ENCODE results near the gene SLC16A8.
A peak's percentile ranks its signal among the peaks of the same experiment; 100 is the strongest.

The SLC16A8 gene

GRCh38 chr22:38083931-38084631 is at the start of gene SLC16A8:
Gene SLC16A8 (minus strand): TSS chr22:38084184. CDS start chr22:38082873, 1,311 bp downstream.
- no peak within 1 kb of the TSS for H3K4me3 Mint-ChIP-seq
- H3K27ac Mint-ChIP-seq, result no peak within 1 kb of the TSS
- H3K27me3 Mint-ChIP-seq (ENCODE audit: low read depth), result peaks cover 22% of the 10 kb centered on the region
- no peaks in the 10 kb centered on the region for H3K36me3 Mint-ChIP-seq (ENCODE audit: low read depth)
- no peaks in the 10 kb centered on the region for H3K4me1 Mint-ChIP-seq (ENCODE audit: low read depth)
- no peaks in the 10 kb centered on the region for H3K9me3 Mint-ChIP-seq

GRCh38 chr22:38133331-38133730 is 49.3 kb upstream of the SLC16A8 start:
- Mint-ChIP-seq H3K9me3 (no peaks in the 10 kb centered on the region), H3K4me1 (ENCODE audit: low read depth) (no peaks in the 10 kb centered on the region), H3K4me3 (no peak overlapping the region), H3K27me3 (ENCODE audit: low read depth) (no peaks in the 10 kb centered on the region), H3K27ac (no peak overlapping the region), H3K36me3 (ENCODE audit: low read depth) (peaks cover 11% of the 10 kb centered on the region)

GRCh38 chr22:38132794-38133193 is 48.8 kb upstream of the SLC16A8 start:
- Mint-ChIP-seq H3K36me3 (ENCODE audit: low read depth) (peaks cover 11% of the 10 kb centered on the region), H3K4me1 (ENCODE audit: low read depth) (no peaks in the 10 kb centered on the region), H3K9me3 (no peaks in the 10 kb centered on the region), H3K27me3 (ENCODE audit: low read depth) (no peaks in the 10 kb centered on the region), H3K4me3 (no peak overlapping the region), H3K27ac (no peak overlapping the region)

GRCh38 chr22:38132136-38132535 is 48.2 kb upstream of the SLC16A8 start:
- Mint-ChIP-seq H3K27ac (no peak overlapping the region), H3K9me3 (no peaks in the 10 kb centered on the region), H3K4me3 (no peak overlapping the region)

GRCh38 chr22:38131399-38131798 is 47.4 kb upstream of the SLC16A8 start:
- Mint-ChIP-seq H3K27me3 (ENCODE audit: low read depth) (no peaks in the 10 kb centered on the region), H3K4me1 (ENCODE audit: low read depth) (no peaks in the 10 kb centered on the region)

More at GRCh38 chr22:38132136-38132535, 48.2 kb upstream of the SLC16A8 start:
- Mint-ChIP-seq H3K4me1 (ENCODE audit: low read depth) (no peaks in the 10 kb centered on the region), H3K27me3 (ENCODE audit: low read depth) (no peaks in the 10 kb centered on the region), H3K36me3 (ENCODE audit: low read depth) (peaks cover 11% of the 10 kb centered on the region)

GRCh38 chr22:38129856-38130255 is 45.9 kb upstream of the SLC16A8 start:
- Mint-ChIP-seq H3K27ac (no peak overlapping the region), H3K4me1 (ENCODE audit: low read depth) (no peaks in the 10 kb centered on the region), H3K9me3 (no peaks in the 10 kb centered on the region), H3K4me3 (no peak overlapping the region), H3K36me3 (ENCODE audit: low read depth) (peaks cover 6% of the 10 kb centered on the region), H3K27me3 (ENCODE audit: low read depth) (no peaks in the 10 kb centered on the region)

More at GRCh38 chr22:38131399-38131798, 47.4 kb upstream of the SLC16A8 start:
- Mint-ChIP-seq H3K27ac (no peak overlapping the region), H3K36me3 (ENCODE audit: low read depth) (peaks cover 11% of the 10 kb centered on the region), H3K4me3 (no peak overlapping the region), H3K9me3 (no peaks in the 10 kb centered on the region)

- no peak overlapping the region for H3K27ac Mint-ChIP-seq
- H3K4me1 Mint-ChIP-seq (ENCODE audit: low read depth), result peaks cover 6% of the 10 kb centered on the region
- H3K36me3 Mint-ChIP-seq (ENCODE audit: low read depth), result peaks cover 3% of the 10 kb centered on the region
- H3K9me3 Mint-ChIP-seq, result no peaks in the 10 kb centered on the region
- no peak overlapping the region for H3K4me3 Mint-ChIP-seq
- H3K27me3 Mint-ChIP-seq (ENCODE audit: low read depth), result no peaks in the 10 kb centered on the region
Observed at GRCh38 chr22:38129021-38129420, 45.0 kb upstream of the SLC16A8 start.

GRCh38 chr22:38127869-38128268 is 43.9 kb upstream of the SLC16A8 start:
- peaks cover 6% of the 10 kb centered on the region for H3K4me1 Mint-ChIP-seq (ENCODE audit: low read depth)
- H3K9me3 Mint-ChIP-seq, result no peaks in the 10 kb centered on the region
- H3K27ac Mint-ChIP-seq, result no peak overlapping the region
- no peak overlapping the region for H3K4me3 Mint-ChIP-seq
- no peaks in the 10 kb centered on the region for H3K27me3 Mint-ChIP-seq (ENCODE audit: low read depth)
- H3K36me3 Mint-ChIP-seq (ENCODE audit: low read depth), result peaks cover 3% of the 10 kb centered on the region

- no peak overlapping the region for H3K27ac Mint-ChIP-seq
- peaks cover 3% of the 10 kb centered on the region for H3K36me3 Mint-ChIP-seq (ENCODE audit: low read depth)
- H3K4me1 Mint-ChIP-seq (ENCODE audit: low read depth), result peaks cover 10% of the 10 kb centered on the region
- H3K9me3 Mint-ChIP-seq, result no peaks in the 10 kb centered on the region
- no peaks in the 10 kb centered on the region for H3K27me3 Mint-ChIP-seq (ENCODE audit: low read depth)
- H3K4me3 Mint-ChIP-seq, result no peak overlapping the region
Observed at GRCh38 chr22:38126928-38127668, 43.1 kb upstream of the SLC16A8 start.

GRCh38 chr22:38125751-38126201 is 41.8 kb upstream of the SLC16A8 start:
- Mint-ChIP-seq H3K4me3 (no peak overlapping the region), H3K27ac (no peak overlapping the region), H3K36me3 (ENCODE audit: low read depth) (peaks cover 1% of the 10 kb centered on the region), H3K4me1 (ENCODE audit: low read depth) (peaks cover 10% of the 10 kb centered on the region), H3K9me3 (no peaks in the 10 kb centered on the region), H3K27me3 (ENCODE audit: low read depth) (no peaks in the 10 kb centered on the region)

GRCh38 chr22:38125038-38125610 is 41.1 kb upstream of the SLC16A8 start:
- H3K27me3 Mint-ChIP-seq (ENCODE audit: low read depth), result no peaks in the 10 kb centered on the region
- H3K9me3 Mint-ChIP-seq, result no peaks in the 10 kb centered on the region
- H3K36me3 Mint-ChIP-seq (ENCODE audit: low read depth), result peaks cover 1% of the 10 kb centered on the region
- H3K4me1 Mint-ChIP-seq (ENCODE audit: low read depth), result peaks cover 10% of the 10 kb centered on the region
- H3K27ac Mint-ChIP-seq, result no peak overlapping the region
- H3K4me3 Mint-ChIP-seq, result no peak overlapping the region

- no peaks in the 10 kb centered on the region for H3K27me3 Mint-ChIP-seq (ENCODE audit: low read depth)
- H3K4me1 Mint-ChIP-seq (ENCODE audit: low read depth), result peaks cover 10% of the 10 kb centered on the region
- H3K4me3 Mint-ChIP-seq, result no peak overlapping the region
- H3K36me3 Mint-ChIP-seq (ENCODE audit: low read depth), result peaks cover 1% of the 10 kb centered on the region
- H3K9me3 Mint-ChIP-seq, result no peaks in the 10 kb centered on the region
- H3K27ac Mint-ChIP-seq, result peak overlapping the region; percentile 31
Observed at GRCh38 chr22:38124236-38124974, 40.4 kb upstream of the SLC16A8 start.

- H3K27me3 Mint-ChIP-seq (ENCODE audit: low read depth), result no peaks in the 10 kb centered on the region
- peaks cover 4% of the 10 kb centered on the region for H3K36me3 Mint-ChIP-seq (ENCODE audit: low read depth)
- peaks cover 10% of the 10 kb centered on the region for H3K4me1 Mint-ChIP-seq (ENCODE audit: low read depth)
- no peak overlapping the region for H3K4me3 Mint-ChIP-seq
- H3K9me3 Mint-ChIP-seq, result no peaks in the 10 kb centered on the region
- no peak overlapping the region for H3K27ac Mint-ChIP-seq
Observed at GRCh38 chr22:38122616-38123015, 38.6 kb upstream of the SLC16A8 start.

- peaks cover 4% of the 10 kb centered on the region for H3K36me3 Mint-ChIP-seq (ENCODE audit: low read depth)
- H3K27me3 Mint-ChIP-seq (ENCODE audit: low read depth), result no peaks in the 10 kb centered on the region
- H3K4me3 Mint-ChIP-seq, result no peak overlapping the region
- H3K9me3 Mint-ChIP-seq, result no peaks in the 10 kb centered on the region
- H3K27ac Mint-ChIP-seq, result no peak overlapping the region
- H3K4me1 Mint-ChIP-seq (ENCODE audit: low read depth), result peaks cover 10% of the 10 kb centered on the region
Observed at GRCh38 chr22:38120359-38121110, 36.6 kb upstream of the SLC16A8 start.
